GM21786 (cell line): ENCODE data around the gene DUSP2.

ENCODE experiments used
- ATAC-seq: cut with Tn5 transposase; IDR thresholded peaks from one replicate; pipeline ENCODE4 v1.9.1; 2021; ENCODE audit not compliant: unreplicated experiment

The DUSP2 gene

GRCh38 chr2:96145036-96145847, at the start of gene DUSP2:
TSS of gene DUSP2 (minus strand) at chr2:96145440. CDS start at chr2:96145354, 86 bp downstream.
- ATAC-seq: peak; percentile 42

- no peak for ATAC-seq
Observed at GRCh38 chr2:96191937-96192670, 46.9 kb upstream of the DUSP2 start.

- ATAC-seq: no peak
Observed at GRCh38 chr2:96188821-96189526, 43.7 kb upstream of the DUSP2 start.

- no peak for ATAC-seq
Observed at GRCh38 chr2:96186562-96186961, 41.3 kb upstream of the DUSP2 start.

- no peak for ATAC-seq
Observed at GRCh38 chr2:96185516-96185915, 40.3 kb upstream of the DUSP2 start.

GRCh38 chr2:96184989-96185388, 39.7 kb upstream of the DUSP2 start:
- ATAC-seq: no peak

GRCh38 chr2:96184188-96184587, 38.9 kb upstream of the DUSP2 start:
- ATAC-seq: no peak

- ATAC-seq: no peak
Observed at GRCh38 chr2:96181529-96181928, 36.3 kb upstream of the DUSP2 start.

- ATAC-seq: no peak
Observed at GRCh38 chr2:96180521-96180920, 35.3 kb upstream of the DUSP2 start.

GRCh38 chr2:96180002-96180401, 34.8 kb upstream of the DUSP2 start:
- no peak for ATAC-seq

GRCh38 chr2:96176661-96177060, 31.4 kb upstream of the DUSP2 start:
- no peak for ATAC-seq

- ATAC-seq: no peak
Observed at GRCh38 chr2:96175951-96176350, 30.7 kb upstream of the DUSP2 start.

- ATAC-seq: peak; percentile 80
Observed at GRCh38 chr2:96174251-96175144, 29.3 kb upstream of the DUSP2 start.

- ATAC-seq: no peak
Observed at GRCh38 chr2:96171831-96172230, 26.6 kb upstream of the DUSP2 start.

- no peak for ATAC-seq
Observed at GRCh38 chr2:96170626-96171025, 25.4 kb upstream of the DUSP2 start.

- no peak for ATAC-seq
Observed at GRCh38 chr2:96169868-96170507, 24.7 kb upstream of the DUSP2 start.

- no peak for ATAC-seq
Observed at GRCh38 chr2:96167407-96168013, 22.3 kb upstream of the DUSP2 start.

GRCh38 chr2:96164459-96165184, 19.4 kb upstream of the DUSP2 start:
- peak; percentile 75 for ATAC-seq
